Breast epithelium (tissue), 4 donors: ENCODE measurements around the gene ARHGAP26. TPM values are rescaled to one million over a fixed set of nuclear protein-coding genes. Genes with fewer than 3 reads are reported as not detected.
A peak's percentile ranks its signal among the peaks of the same experiment; 100 is the strongest.

Experiments
- DNase-seq, 2 donors: peaks; one replicate each; pipeline ENCODE4 v3.0.0-alpha.2; 2019; ENCODE audit warnings: low spot score in 2 of 2
- H3K27ac ChIP-seq, 2 donors: fragments of 200-600 bp; sonication (generic) in 1 of 2; one replicate each; pipeline ENCODE4 v1.5.1; 2016 to 2019; ENCODE audit warnings: mild to moderate bottlenecking in 1 of 2
- H3K27me3 ChIP-seq, 2 donors: fragments of 200-600 bp; sonication (generic) in 1 of 2; one replicate each; pipeline versions ENCODE4 v1.5.1 to v1.6.0; 2017 to 2019; ENCODE audit warnings: control low read depth in 1 of 2, mild to moderate bottlenecking in 1 of 2
- H3K36me3 ChIP-seq: fragments of 200-600 bp; one replicate; pipeline ENCODE4 v1.5.1; 2019
- H3K4me1 ChIP-seq, 2 donors: fragments of 200-600 bp; sonication (generic); one replicate each; pipeline ENCODE4 v1.5.1; 2016 to 2019; ENCODE audit warnings: control low read depth in 1 of 2
- H3K4me3 ChIP-seq, 3 donors: fragments of 200-600 bp; sonication (generic); 1 replicate in 2 of 3; 2 replicates in 1 of 3; pipeline ENCODE4 v1.5.1; 2016 to 2019; ENCODE audit warnings: mild to moderate bottlenecking in 3 of 3, moderate library complexity in 2 of 3
- H3K9me3 ChIP-seq, 2 donors: fragments of 200-600 bp; sonication (generic) in 1 of 2; one replicate each; pipeline ENCODE4 v1.5.1; 2016 to 2019; ENCODE audit warnings: control low read depth in 1 of 2
- POLR2A ChIP-seq: fragments of 450-650 bp; IDR thresholded peaks from one replicate; pipeline ENCODE4 v1.6.1; 2016; ENCODE audit warnings: antibody characterized with exemption, mild to moderate bottlenecking, moderate library complexity
- POLR2AphosphoS5 ChIP-seq, 3 donors: sonication (generic); formaldehyde crosslinking; IDR thresholded peaks; one replicate each; pipeline ENCODE4 v1.6.1; 2017; ENCODE audit warnings: antibody characterized with exemption in 3 of 3
- intact Hi-C: fragments of 100-400 bp; cut with DNase I; formaldehyde crosslinking; loops from one replicate; pipeline ENCODE4 v1.15.1; 2023; ENCODE audit warnings: low total_unique reads
- total RNA-seq, 3 donors: library from RNA; depleted of rRNA; stranded (reverse); fragments of >200 nt; gene quantifications; one replicate each; pipeline ENCODE4 v1.1.0, GENCODE V29; 2016
- TF ChIP-seq, protein P1 (sequence below), 3 donors: fragments of 450-650 bp; IDR thresholded peaks; one replicate each; pipeline ENCODE4 v1.5.1; 2016 to 2017; ENCODE audit warnings: antibody characterized with exemption in 3 of 3, mild to moderate bottlenecking in 3 of 3, moderate library complexity in 3 of 3

The ARHGAP26 gene
- total RNA-seq, 3 donors from 2014 or later = 33.1 to 89.0 (median 56.4) TPM

DNA sequence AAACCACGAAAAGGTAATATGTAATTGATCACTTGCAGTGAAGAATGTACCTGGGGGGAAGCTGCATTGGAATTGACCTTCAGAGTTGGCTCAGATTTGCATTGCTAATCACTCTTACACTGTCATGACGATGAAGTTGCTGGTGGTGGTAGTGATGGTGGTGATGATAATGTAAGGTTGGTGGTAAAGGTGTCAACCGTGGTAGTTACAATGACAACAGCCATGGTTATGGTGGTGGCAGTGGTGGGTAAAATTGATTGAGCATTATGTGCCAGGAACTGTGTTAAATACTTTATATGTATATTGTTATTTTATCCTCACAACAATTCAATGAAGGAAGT is 350.9 kb downstream of the ARHGAP26 start:
- intact Hi-C loops = no loop called here
- no peak for DNase-seq
- Histone ChIP-seq H3K4me3 (no peak overlapping the region), H3K9me3 (no peaks in the 10 kb centered on the region), H3K36me3 (no peaks in the 10 kb centered on the region), H3K27me3 (no peaks in the 10 kb centered on the region), H3K4me1 (no peaks in the 10 kb centered on the region), H3K27ac (no peak overlapping the region)
- TF ChIP-seq POLR2A = no peak
- no peak for TF ChIP-seq POLR2AphosphoS5 (IDR thresholded peaks at IDR 0.05)
- TF ChIP-seq, protein P1, sequence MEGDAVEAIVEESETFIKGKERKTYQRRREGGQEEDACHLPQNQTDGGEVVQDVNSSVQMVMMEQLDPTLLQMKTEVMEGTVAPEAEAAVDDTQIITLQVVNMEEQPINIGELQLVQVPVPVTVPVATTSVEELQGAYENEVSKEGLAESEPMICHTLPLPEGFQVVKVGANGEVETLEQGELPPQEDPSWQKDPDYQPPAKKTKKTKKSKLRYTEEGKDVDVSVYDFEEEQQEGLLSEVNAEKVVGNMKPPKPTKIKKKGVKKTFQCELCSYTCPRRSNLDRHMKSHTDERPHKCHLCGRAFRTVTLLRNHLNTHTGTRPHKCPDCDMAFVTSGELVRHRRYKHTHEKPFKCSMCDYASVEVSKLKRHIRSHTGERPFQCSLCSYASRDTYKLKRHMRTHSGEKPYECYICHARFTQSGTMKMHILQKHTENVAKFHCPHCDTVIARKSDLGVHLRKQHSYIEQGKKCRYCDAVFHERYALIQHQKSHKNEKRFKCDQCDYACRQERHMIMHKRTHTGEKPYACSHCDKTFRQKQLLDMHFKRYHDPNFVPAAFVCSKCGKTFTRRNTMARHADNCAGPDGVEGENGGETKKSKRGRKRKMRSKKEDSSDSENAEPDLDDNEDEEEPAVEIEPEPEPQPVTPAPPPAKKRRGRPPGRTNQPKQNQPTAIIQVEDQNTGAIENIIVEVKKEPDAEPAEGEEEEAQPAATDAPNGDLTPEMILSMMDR (IDR thresholded peaks at IDR 0.05) = no peak

DNA sequence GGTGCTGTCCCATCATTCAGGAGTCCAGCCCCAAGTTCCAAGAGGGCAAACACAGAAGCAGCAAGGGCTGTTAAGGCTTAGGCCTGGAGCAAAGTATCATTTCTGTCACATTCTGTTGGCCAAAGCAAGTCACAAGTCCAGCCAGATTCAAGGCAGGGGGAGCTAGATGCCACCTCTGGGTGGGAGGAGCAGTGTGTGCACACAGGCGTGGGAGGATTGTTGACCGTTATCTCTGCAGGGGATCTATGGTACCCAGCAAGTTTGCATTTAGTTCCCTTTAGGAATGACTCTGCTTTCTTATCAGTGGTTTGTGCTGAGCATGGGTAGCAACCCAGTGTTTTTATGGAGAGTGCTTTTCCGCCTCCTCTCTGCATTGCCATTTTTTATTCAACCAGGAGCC is 354.4 kb downstream of the ARHGAP26 start:
- Histone ChIP-seq H3K4me3 (no peak overlapping the region), H3K9me3 (no peaks in the 10 kb centered on the region), H3K27ac (no peak overlapping the region), H3K36me3 (no peaks in the 10 kb centered on the region), H3K27me3 (no peaks in the 10 kb centered on the region), H3K4me1 (no peaks in the 10 kb centered on the region)
- DNase-seq = no peak
- TF ChIP-seq POLR2A (no peak), POLR2AphosphoS5 (IDR thresholded peaks at IDR 0.05) (no peak)
- TF ChIP-seq, protein P1 (IDR thresholded peaks at IDR 0.05) = no peak
- intact Hi-C loops = no loop called here

DNA sequence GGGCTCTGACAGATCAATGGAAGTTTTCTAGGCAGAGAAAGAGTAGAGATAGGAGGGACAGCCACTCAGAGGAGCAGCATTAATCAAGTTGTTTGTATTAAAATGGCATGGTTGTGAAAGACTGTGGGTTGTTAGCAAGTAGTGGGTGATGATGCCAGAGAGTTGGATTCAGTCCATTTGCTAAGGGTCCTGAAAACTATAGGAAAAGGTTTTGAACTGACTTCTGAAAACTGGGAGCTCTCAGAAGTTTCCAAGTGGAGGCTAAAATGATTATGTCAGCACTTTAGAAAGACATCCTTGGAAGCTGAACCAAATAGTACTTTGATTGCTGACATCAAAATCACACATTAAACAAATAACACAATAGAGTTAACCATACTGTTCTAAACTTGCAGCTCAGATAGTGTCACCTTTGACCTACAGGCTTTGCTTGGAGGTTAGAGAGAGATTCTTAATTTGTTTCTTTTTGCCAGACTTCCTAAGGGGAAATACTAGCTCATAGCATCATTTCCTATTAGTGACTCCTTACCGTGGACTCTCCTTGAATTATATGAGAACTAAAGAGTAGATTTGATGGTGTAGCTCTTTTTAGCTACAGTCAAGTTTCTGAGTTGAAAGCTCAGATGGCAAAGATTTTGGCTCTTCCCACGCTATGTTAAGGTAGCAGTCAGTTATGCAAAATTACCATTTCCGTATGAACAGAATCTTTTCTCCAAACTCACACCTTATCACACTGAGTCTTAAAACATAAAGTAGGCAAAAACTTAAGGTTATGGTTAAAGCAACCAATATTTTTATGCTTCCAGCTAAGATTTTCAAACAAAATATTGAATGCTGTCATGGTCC is 356.2 kb downstream of the ARHGAP26 start:
- Histone ChIP-seq H3K4me1 (no peaks in the 10 kb centered on the region), H3K4me3 (no peak overlapping the region), H3K36me3 (no peaks in the 10 kb centered on the region), H3K27me3 (no peaks in the 10 kb centered on the region), H3K9me3 (no peaks in the 10 kb centered on the region), H3K27ac (no peak overlapping the region)
- no peak for TF ChIP-seq POLR2A
- TF ChIP-seq POLR2AphosphoS5 (IDR thresholded peaks at IDR 0.05) = no peak
- TF ChIP-seq, protein P1 (IDR thresholded peaks at IDR 0.05) = no peak
- intact Hi-C loops = no loop called here
- no peak for DNase-seq

DNA sequence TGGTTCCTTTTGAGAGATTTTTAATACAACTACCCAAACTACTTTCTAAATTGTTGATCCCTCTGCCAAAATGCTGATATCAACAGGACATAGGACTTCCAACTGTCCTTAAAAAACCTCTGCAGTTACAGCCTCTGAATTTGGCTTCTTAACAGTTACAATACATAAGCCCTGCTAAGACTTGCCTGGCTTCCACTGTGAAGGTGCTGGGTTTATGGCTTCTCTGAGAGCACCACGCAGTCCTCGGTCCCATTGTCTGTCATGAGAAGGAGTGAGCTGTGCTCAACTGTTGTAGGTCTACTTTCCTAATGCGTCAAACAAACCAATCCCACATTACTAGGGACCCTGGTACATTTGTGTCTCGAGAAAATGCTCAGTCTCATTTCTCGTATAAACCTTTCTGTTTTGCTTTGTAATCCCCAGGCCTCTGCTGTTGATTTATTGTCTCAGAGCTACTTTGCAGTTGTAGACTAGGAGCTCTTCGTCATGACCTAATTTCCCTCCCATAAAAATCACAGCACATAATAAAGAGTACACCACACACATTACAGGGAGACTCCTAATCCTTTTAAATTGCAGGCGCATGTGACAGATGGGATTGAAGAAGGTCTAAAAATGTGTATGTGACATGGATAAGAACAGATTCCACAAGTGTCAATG is 358.4 kb downstream of the ARHGAP26 start:
- no peak for DNase-seq
- Histone ChIP-seq H3K4me3 (no peak overlapping the region), H3K9me3 (no peaks in the 10 kb centered on the region), H3K36me3 (no peaks in the 10 kb centered on the region), H3K27ac (peak overlapping the region in 1 of 2 donors; percentile 64), H3K27me3 (no peaks in the 10 kb centered on the region), H3K4me1 (no peaks in the 10 kb centered on the region)
- no peak for TF ChIP-seq POLR2A
- TF ChIP-seq, protein P1 (IDR thresholded peaks at IDR 0.05) = no peak
- TF ChIP-seq POLR2AphosphoS5 (IDR thresholded peaks at IDR 0.05) = no peak
- intact Hi-C loops = no loop called here

DNA sequence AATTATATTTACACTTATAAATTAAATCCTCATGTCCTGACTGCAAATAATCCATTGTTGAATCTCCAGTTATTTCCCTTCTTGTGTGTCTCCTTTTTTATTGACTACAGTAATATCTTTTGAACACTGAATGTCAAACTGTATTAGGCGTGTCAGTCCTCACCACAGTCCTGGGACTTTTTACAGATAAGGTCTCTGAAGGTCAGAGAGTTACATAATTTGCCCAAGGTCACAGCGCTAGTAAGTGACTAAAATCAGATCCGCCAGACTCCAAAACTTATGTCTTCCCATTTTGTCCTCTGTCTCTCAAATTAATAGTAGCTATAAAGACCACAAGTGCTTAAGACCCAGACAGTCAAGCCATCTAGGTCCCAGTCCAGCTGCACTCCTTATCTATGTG is 359.0 kb downstream of the ARHGAP26 start:
- no peaks in the 10 kb centered on the region for H3K9me3 ChIP-seq
- no peak for DNase-seq
- no peak overlapping the region for H3K27ac ChIP-seq
- intact Hi-C loops = no loop called here
- TF ChIP-seq POLR2AphosphoS5 (IDR thresholded peaks at IDR 0.05) = no peak
- TF ChIP-seq, protein P1 (IDR thresholded peaks at IDR 0.05) = no peak
- no peak overlapping the region for H3K4me3 ChIP-seq
- no peaks in the 10 kb centered on the region for H3K36me3 ChIP-seq
- H3K4me1 ChIP-seq = no peaks in the 10 kb centered on the region
- no peaks in the 10 kb centered on the region for H3K27me3 ChIP-seq
